ENCODE data around the gene ABCC4.

Gene ABCC4

DNA sequence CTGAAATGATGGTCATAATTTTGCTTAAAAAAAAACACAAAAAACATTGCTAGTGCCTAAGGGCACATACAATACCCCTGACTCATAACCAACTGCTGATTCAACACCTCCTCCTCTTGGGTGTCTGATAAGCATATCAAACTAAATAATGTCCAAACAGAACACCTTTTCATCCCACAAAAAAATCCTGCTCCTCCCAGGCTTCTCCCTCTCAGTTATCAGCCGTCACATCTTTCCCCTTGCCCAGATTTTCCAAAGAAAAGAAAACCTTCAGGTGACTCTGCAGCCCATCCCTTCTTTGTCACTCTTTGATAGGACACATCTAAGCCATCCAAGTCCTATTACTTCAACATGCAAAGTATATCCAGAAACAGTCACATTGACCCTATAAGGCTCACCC, 46.9 kb downstream of the ABCC4 start:
- DNase-seq = no peak

DNA sequence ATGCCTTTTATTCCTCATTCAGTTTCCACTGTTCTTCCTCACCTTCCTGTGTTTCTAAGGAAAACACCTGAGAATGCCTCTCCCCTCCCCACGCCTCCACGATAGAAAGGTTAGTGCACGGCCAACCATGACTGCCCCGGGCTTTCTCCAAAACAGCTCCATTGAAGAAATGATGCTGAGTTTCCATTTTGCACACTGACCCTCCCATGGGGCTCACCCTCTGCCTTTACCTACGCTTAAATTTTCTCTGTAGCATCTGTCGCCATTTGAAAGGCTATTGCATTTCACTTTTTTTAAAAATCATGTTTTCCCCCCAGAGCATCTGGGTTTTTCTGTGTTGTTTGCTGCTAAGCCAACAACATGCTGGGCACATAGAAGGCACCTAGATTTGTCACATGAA, 48.2 kb downstream of the ABCC4 start:
- no peak for DNase-seq

DNA sequence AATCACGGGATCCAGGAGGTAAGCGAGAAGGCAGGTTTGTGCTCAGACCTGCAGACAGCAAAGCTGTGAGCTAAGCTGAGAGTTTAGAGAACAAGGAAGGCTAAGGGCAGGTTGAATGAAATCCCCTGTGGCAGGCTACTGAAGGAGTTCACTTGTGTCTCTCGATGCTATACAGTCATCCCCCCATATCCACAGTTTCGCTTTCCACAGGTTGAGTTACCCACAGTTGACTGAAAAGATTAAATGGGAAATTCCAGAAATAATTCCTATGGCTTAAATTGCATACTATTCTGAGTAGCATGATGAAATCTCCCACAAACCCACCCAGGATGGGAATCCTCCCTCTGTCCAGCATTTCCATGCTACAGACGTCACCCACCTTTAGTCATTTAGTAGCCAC, 49.6 kb downstream of the ABCC4 start:
- DNase-seq = no peak

DNA sequence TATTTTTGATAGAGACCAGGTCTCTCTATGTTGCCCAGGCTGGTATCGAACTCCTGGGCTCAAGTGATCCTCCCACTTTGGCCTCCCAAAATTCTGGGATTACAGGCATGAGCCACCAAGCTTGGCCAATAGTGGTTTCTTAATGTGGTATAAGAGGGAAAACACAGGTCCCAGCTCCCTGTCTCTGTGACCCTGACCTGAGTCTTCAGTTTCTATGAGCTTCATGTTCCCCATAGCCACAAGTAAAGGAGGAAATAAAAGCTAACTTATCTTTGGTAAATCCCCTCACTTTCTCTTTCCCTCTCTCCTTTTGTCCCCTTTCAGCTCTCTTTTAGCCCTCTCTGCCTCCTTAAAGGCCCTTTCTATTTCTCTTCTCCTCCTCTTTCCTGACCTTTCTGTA, 50.3 kb downstream of the ABCC4 start:
- no peak for DNase-seq

DNA sequence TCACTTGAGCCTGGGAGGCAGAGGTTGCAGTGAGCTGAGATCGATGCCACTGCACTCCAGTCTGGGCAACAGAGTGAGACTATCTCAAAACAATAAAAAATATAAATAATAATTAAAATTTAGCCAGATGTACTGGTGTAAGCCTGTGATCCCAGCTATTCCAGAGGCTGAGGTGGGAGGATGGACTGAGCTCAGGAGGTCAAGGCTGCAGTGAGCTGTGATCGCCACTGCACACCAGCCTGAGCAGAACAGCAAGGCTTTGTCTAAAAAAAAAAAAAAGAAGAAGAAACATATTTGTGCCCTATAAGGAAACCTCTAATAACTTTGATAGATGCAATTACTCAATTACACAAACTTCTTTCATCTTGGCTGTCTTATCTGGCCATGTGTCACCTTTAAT, 52.3 kb downstream of the ABCC4 start:
- DNase-seq = no peak

DNA sequence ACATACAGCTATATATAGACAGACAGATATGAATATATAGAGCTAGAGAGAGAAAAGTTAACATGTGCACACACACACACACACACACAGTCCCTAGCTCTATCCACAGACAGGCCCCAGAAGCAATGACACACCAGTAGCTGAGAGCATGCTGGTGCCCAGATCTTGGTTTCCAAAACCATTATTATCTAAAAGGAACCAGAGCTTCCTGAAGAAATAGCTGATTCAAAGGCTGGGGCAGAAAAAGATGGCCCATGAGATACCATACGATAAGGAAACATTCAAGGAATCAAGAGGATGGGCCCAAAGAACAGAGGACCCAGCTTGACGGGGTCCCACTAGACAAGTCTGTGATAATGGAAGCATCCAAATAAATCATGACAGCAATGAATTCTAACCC, 53.4 kb downstream of the ABCC4 start:
- DNase-seq = peak in 1 of 2 donors; percentile 35

DNA sequence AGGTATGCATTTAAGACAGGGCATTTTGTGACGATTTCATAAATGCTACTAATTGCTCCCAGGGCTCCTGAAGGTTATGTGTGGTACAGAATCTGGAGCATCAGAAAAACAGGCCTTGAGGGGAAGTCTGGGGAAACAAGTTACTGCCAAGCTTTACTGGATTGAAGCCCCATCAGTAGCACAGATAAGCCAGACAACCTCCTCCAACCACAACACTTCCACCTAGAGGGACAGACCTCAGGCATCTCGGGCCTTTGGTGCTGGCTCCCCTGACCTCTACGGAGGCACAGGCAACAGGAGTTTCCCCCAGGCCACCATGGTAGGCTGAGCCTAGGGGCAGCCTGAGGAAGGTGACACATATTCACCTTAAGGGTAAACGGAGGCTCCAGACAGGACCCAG, 54.1 kb downstream of the ABCC4 start:
- no peak for DNase-seq

DNA sequence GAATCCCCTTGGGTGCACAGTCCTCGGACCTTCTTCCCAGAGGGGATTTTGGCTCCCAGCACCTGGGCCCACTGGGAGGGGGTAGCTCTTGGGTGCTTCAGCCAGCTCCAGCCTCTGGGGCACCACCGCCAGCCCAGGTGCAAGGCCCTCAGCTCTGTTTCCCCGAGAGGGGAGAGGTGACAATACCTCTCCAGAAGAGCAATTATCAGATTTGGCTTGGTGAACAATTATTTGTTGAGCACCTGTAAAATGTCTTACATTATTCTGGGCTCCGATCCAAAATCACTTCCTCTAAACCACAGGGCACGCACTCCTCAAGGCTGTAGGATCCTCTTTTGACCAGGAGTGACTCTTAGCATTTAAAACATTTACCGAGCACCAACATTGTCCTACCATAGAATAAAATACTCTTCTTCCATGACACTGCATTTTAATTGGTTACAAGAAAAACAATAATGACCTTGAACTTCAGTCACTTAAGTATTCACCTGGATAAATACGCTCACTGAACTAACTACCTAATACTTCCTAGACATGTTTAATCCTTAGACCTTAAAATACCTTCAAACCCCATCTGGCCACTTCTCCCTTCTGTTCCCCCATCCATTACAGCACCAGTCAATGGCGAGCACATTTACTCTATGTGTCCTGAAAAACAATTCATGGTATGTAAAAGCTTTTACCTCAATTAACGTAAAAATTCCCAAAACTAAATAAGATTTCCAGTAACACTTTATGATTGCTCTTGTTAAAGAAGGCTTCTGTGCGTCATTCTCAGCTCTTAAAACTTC, 54.8 kb downstream of the ABCC4 start:
- DNase-seq = no peak

DNA sequence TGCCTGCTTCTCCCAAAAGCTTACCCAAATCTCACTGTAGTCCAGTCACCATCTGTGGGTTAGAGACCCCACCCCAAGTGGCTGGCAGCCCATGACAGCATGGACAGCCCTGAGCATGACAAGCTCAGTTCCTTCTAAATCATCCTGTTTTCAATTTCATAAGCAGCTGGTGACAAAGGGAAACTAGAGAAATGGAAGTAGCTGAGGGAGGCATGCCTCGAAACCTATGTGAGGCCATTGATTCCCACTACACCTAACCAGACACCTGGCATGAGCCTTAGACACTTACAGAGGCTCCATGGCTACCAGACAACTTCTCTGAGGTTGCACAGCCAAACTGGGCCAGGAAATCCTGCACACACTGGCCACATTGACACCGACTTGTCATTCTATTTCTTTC, 56.2 kb downstream of the ABCC4 start:
- no peak for DNase-seq

DNA sequence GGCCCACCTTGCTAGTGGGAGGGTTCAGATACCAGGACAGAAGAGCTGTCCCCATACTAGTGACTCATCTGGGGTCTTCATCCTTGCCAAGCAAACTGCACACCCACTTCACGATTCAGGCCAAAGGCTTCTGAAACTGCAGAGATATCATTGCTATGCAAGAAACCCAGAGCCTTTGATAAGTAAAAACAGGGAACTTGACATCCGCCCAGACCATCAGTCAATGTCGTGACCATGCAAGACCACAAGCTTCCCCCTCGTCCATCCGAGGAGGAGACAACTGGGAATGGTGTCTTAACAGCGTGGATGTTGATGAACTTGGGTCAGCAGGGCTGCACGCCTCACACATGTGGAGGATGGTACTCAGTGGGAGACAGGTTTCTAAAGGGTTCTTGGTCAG, 58.0 kb downstream of the ABCC4 start:
- DNase-seq = no peak

DNA sequence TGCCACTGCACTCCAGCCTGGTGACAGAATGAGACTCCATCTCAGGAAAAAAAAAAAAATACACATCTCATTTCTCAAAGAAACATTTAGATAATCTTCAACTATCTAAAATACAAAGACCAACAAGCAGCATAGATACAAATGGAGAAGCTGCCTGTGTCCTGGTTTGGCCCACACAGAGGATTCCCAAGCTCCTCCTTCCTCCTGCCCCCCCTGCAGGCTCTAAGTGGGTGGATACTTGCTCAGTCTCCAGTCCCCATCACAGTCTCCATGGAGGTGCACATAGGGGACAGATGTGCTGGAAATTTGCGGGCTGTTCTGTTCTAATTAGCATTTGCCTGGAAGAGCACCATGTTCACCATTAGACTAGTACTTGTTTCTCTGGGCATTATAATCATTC, 59.9 kb downstream of the ABCC4 start:
- DNase-seq = no peak

DNA sequence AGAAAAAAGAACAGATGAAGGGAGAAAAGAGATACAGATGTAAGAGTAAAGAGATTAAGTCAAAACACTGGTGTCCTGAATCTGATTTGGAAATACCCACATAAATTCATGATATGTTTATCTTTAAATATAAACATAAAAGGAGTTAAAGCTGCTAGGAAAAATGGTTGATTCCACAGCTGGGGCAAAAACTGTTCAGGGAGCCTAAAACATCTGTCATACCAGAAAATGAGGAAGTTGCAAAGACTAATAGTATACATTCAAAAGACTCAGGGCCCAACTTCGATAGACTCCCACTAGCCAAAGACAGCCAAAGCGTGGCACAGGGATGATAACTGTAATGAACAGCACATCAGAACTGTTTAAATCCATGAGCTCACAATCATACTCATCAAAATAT, 62.0 kb downstream of the ABCC4 start:
- peak in 1 of 2 donors; percentile 29 for DNase-seq

DNA sequence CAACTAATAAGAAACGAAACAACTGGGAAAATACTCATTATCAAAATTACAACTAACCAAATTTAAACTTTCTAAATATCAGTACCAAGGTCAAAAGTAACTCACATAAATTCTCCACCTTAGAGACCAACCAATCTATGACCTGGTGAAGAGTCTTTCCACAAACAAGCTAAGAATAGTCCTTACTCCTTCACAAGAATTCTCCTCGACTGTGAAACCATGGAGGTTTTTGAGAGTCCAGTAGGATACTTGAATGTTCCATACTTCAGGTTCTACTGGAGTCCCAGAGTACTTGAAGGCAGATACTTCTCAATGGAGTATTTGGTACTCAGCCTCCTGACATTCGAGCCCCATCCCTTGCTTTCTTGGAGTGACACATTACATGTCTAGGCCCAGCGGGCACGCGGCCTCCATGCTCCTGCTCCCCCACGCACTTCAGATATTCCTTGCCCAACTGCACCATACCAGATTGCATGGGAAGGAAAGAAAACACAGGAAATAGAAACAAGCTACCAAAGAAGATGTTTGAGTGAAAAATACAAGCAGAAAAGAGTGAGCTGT, 63.9 kb downstream of the ABCC4 start:
- DNase-seq = no peak

DNA sequence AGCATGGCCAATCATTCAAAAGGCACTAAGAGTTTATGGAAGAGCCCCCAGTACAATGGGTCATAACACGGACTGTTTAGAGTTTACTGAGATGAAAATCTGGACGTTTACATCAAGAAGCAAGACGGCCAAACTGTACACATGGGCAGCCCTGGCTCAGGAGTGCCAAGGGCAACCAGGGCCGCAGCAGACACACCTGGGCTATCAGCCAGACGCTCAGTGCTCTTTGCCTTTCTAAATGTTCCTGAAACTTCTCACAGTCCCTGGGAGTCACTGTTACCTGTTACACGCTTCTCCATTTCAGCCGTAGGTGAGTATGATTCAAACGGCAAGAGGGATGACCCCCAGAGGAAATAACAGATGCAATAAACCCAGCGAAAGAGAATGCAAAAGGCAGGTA, 64.5 kb downstream of the ABCC4 start:
- DNase-seq = no peak

DNA sequence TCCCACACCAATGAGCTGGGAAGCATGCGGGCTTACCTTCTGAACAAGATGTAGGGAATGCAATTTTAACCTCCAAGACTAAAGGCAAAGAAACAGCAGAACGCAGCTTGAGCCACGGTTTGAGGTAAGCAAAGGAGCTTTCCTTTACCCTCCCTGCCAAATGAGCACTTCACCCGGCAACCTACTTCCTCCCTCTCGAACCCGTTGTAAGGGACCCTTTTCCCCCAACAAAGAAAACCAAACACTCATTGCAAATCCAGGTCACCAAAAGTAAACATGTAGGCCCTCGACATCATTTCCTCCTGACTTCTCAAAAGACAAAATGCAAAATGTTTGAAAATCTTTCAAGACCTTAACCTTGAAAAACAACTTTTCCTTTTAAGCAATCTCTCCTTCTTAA, 65.3 kb downstream of the ABCC4 start:
- no peak for DNase-seq

DNA sequence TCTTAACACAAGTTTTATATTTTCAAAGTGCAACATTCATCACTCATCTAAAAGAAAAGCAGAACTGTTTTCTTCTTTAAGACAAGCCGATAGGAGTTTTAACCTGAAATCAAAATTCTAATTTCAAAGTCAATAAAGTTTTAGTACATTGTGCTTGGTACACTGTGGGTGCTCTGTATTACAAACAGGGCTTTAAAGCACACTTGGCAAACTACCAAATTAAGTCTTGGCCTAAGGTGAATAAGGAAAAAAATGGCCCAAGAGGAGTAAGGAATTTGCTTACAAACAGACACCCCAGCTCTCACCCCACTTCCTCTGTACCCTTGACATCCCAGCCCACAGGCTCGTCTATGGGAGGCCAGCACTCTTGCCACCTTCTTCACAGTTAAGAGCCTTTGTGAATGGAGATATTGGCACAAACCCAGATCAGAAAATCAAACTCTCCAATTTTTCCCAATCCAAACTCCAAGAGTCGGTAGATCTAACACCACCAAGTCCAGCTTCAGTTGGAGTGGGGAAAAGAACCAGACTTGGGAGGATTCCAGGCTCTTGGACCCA, 66.0 kb downstream of the ABCC4 start:
- DNase-seq = no peak

DNA sequence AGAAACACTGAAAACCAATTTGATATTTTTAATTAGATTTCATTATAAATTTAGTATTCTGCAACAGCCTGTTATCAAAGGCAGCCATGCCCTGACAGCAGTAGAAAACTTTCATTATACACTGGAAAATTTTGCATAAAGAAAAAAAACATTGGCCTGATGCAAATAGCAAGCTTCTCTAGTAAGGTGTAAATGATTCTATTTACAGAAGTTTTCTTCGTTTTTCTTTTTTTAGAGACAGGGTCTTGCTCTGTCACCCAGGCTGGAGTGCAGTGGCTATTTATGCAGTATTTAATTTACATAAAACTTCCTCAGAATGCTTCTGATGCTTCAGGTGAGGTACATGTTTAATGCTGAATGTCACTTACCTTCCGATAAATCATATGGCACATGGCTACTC, 67.0 kb downstream of the ABCC4 start:
- DNase-seq = no peak

DNA sequence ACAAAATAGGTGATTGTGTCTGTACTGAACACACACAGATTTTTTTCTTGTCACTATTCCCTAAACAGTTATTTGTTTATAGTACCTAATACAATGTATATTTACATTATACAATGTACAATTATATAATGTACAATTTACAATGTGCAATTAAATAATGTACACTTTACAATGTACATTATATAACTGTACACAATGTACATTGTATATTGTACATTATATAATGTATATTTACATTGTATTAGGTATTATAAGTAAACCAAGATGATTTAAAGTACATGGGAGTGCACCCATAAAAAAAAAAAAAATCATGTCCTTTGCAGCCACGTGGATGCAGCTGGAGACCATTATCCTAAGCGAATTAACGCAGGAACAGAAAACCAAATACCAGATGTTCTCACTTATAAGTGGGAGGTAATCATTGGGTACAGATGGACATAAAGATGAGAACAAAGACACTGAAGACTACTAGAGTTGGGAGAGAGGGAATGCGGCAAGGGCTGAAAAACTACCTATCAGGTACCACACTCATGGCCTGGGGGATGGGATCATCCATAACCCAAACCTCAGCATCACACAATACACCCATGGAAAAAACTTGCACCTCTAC, 68.1 kb downstream of the ABCC4 start:
- DNase-seq = no peak

DNA sequence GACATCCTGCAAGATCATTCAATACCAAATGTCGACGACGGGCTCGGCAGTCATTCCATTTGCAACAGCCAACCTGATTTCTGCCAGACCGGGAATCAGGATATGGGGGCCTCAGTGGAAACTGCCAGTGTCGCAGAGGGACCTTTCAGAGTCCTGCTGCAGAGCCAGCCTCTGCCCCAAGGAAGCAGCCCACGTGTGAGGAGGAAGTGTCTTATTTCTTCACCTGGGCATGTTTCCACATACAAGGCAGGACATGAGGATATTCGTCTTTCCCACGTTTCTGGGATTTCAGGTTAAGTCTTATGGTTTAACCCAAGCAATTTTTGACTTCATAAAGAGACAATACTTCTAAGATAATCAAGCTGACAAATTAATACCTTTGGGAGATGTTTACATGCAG, 69.9 kb downstream of the ABCC4 start:
- DNase-seq = no peak

DNA sequence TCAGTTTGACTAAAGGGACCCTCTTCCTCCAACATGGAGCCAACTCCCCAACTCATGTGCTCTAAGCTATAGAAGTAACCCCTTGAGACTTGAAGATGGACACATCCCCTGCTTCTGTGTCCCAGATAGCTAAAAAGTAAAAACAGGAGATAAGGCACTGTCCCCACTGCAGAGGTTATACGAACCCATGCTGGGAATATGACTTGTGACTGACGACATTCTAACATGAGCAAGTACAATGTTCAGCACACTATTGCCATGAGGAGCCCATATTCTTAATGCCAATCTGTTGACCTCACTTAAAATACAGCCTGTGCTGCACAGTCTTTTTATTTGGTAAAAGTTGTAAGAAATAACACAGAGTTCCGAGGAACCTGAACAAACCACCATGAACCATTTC, 71.4 kb downstream of the ABCC4 start:
- DNase-seq = no peak

DNA sequence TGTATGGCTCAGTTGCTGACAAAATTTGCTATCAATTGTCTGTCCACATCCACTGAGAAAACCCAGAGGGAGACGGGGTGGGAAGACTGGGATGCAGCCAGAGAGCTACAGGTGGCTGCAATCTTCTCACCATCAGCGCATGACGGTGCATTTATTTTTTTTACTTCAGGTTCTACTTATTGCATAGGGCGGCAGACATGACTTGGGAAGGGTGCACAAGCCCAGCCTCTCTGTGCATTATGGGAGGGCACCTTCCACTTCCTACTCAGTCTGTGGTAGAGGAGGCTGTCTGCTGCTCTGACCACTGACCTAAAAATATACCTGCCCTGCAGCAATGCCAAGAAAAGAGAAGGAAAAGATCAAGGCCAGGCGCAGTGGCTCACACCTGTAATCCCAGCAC, 73.1 kb downstream of the ABCC4 start:
- no peak for DNase-seq

DNA sequence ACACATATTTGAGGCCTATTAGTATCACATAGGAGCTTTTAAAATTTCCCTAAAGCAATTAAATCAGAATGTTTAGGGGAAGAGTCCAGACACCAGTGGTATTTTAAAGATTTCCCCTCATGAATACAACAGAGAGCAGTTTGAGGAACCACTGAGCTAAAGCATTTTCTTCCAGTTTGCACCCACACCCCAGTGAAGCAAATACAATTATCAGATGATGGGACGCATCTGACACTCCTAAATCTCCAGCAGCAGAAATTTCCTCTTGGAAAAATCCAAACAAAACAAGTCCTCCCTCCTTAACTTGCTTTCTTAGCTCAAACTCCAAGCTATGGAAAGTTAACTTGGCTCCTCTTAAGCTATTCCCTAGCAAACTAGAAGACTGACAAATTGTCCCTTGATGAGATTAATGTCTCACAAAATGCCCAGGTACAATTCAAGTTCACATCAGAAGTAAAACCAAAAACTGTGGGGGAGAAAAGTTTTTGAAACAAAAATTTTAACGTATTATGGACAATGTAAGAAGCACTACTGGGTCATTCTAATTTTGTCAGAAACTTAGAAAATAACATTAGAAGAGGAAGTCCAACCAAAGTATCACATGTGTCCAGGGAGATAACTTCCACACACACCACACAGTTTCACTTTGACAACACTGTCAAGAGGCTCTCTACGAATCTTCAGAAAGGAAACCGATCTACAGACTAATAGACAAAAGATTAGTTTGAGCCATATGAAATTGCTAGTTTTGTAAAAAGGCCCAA, 74.1 kb downstream of the ABCC4 start:
- peak in 1 of 2 donors; percentile 39 for DNase-seq

DNA sequence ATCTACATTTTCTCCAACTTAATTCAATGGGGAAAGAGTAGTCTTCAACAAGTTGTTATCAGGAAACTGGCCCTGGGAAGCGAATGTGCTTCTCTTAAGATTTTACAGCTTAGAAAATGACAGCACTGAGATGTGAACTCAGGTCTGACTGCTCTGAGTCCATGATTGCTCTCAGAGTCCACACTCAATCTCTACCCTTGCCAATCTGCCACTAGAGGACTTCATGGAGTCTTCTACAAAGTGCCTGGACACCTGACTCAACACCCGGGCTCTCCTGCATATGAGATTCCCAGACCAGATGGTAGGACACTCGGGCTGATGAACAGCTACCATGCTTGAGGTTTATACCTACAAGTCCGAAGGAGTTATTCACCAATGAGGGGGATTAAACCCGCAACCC, 74.8 kb downstream of the ABCC4 start:
- DNase-seq = no peak

DNA sequence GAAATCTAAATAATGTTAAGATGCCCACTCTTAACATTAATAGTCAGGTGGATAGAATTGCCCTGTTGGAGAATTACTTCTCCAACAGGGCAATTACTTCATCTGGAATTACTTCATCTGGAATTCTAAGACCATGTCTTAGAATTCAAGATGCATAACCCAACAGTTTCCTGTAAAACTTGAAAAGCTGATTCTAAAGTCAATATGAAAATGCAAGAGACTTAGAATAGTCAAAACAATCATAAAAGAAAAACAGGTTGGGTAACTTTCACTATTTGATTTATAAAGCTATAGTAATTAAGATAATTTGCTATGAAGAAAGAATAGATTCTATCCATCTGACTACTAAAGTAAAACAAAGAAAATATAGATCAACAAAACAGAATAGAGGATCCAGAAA, 75.2 kb downstream of the ABCC4 start:
- no peak for DNase-seq
